Neural progenitor cell (in vitro differentiated cells): ENCODE measurements around the gene RGS10.

Experiments
- EZH2 ChIP-seq: fragments of 200-600 bp; sonication (generic); IDR thresholded peaks from 2 replicates; pipeline ENCODE4 v1.6.1; 2017; ENCODE audit warnings: antibody characterized with exemption, mild to moderate bottlenecking, moderate library complexity
- EZH2phosphoT487 ChIP-seq: fragments of 200-600 bp; sonication (generic); IDR thresholded peaks from 2 replicates; pipeline ENCODE4 v1.6.1; 2017; ENCODE audit warnings: antibody characterized with exemption
- TF ChIP-seq, protein P1 (sequence below): fragments of 200-600 bp; sonication (generic); IDR thresholded peaks from 2 replicates; pipeline ENCODE4 v1.5.1; 2017; ENCODE audit warnings: antibody characterized with exemption, mild to moderate bottlenecking

GRCh38 chr10:119477444-119477843, 65.1 kb downstream of the RGS10 start:
- TF ChIP-seq, protein P1, sequence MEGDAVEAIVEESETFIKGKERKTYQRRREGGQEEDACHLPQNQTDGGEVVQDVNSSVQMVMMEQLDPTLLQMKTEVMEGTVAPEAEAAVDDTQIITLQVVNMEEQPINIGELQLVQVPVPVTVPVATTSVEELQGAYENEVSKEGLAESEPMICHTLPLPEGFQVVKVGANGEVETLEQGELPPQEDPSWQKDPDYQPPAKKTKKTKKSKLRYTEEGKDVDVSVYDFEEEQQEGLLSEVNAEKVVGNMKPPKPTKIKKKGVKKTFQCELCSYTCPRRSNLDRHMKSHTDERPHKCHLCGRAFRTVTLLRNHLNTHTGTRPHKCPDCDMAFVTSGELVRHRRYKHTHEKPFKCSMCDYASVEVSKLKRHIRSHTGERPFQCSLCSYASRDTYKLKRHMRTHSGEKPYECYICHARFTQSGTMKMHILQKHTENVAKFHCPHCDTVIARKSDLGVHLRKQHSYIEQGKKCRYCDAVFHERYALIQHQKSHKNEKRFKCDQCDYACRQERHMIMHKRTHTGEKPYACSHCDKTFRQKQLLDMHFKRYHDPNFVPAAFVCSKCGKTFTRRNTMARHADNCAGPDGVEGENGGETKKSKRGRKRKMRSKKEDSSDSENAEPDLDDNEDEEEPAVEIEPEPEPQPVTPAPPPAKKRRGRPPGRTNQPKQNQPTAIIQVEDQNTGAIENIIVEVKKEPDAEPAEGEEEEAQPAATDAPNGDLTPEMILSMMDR = no peak
- TF ChIP-seq EZH2phosphoT487 (no peak), EZH2 (no peak)
